Pancreas (tissue), 10 donors: Measurements from ENCODE around the gene ROBO1. TPM values are rescaled to one million over a fixed set of nuclear protein-coding genes. Genes with fewer than 3 reads are reported as not detected.

Source experiments
- ATAC-seq, 4 donors: fragments of 200-7000 bp; cut with Tn5 transposase; one replicate each; pipeline versions ENCODE4 v1.8.0 to v1.9.1; 2020; ENCODE audit warnings: mild to moderate bottlenecking in 4 of 4, moderate library complexity in 4 of 4
- DNase-seq, 6 donors: peaks; one replicate each; pipeline ENCODE4 v3.0.0-alpha.2; 2020
- FAIRE-seq: peaks from 2 replicates; lab custom pipeline; 2012; peaks lifted over from hg19 to GRCh38; lab: Jason Lieb, UNC
- H3K27ac ChIP-seq, 4 donors: fragments of 200-600 bp; sonication (generic); 1 replicate in 3 of 4; 2 replicates in 1 of 4; pipeline versions ENCODE4 v1.5.0 to v1.8.0; 2020
- H3K27me3 ChIP-seq, 4 donors: fragments of 200-600 bp; one replicate each; pipeline ENCODE4 v1.8.0; 2021
- H3K36me3 ChIP-seq, 3 donors: fragments of 200-600 bp; sonication (generic) in 1 of 3; one replicate each; pipeline versions ENCODE4 v1.5.0 to v1.8.0; 2020 to 2021
- H3K4me1 ChIP-seq, 3 donors: fragments of 200-600 bp; one replicate each; pipeline ENCODE4 v1.8.0; 2021
- H3K4me3 ChIP-seq, 4 donors: fragments of 200-600 bp; sonication (generic) in 2 of 4; one replicate each; pipeline versions ENCODE4 v1.5.0 to v1.8.0; 2020 to 2021
- H3K9me3 ChIP-seq, 4 donors: fragments of 200-600 bp; one replicate each; pipeline ENCODE4 v1.8.0; 2021
- CTCF ChIP-seq, 4 donors: fragments of 200-600 bp; sonication (generic) in 3 of 4; IDR thresholded peaks; one replicate each; pipeline versions ENCODE4 v1.5.0 to v1.8.0; 2021; ENCODE audit warnings: antibody characterized with exemption in 4 of 4
- WGBS, 2 donors: extraction: QIAGEN DNeasy Blood & Tissue Kit; methylation state at CpG; one replicate each; pipeline ENCODE4 v1.1.7; 2013; 5-methylcytosine and 5-hydroxymethylcytosine counted together
- intact Hi-C, 3 donors: fragments of 100-400 bp; cut with DNase I; formaldehyde crosslinking; loops; one replicate each; pipeline versions ENCODE4 v1.11.1 to v1.14.2; 2022
- polyA plus RNA-seq, 2 donors: library from polyadenylated mRNA; stranded (reverse); fragments of 200-250 nt; gene quantifications; one replicate each; pipeline ENCODE4 v1.2.3, GENCODE V29; 2013
- total RNA-seq, 6 donors: library from RNA; stranded (reverse); fragmentation: NEBNext Ultra II Directional in 4 of 6; extraction: Animal tissue kit (Norgen Biotek cat#: 25700) in 4 of 6; gene quantifications; one replicate each; pipeline versions ENCODE4 v1.2.1 to v1.2.4, GENCODE V29; 2021 to 2023
- donor health status: healthy with polysubstance abuse.
- donor health status: DM: no; HTN: no; CAD: no; lungs with moderate emphysema.
- donor health status: DM: no; HTN: no; CAD: no.
- donor health status: control.
- donor health status: control.
- donor health status: Bipolar disorder and iron deficiency.
- donor health status: DM: yes; HTN: yes; CAD: no.
- donor health status: DM: no; HTN: no; CAD: no.
- donor health status: DM: no; HTN: no; CAD: no.
- donor health status: DM: yes; HTN: yes; CAD: no.

Gene ROBO1
- total and polyA plus RNA-seq, 8 donors = 0.51 to 8.5 (median 2.8) TPM

- 43 to 61% methylated on average over 1 of the region's 1 CpG for WGBS, 2 donors
- intact Hi-C loops = no loop called here
- no peak overlapping the region for H3K27ac ChIP-seq
- no peaks in the 10 kb centered on the region for H3K9me3 ChIP-seq
- H3K36me3 ChIP-seq = no peaks in the 10 kb centered on the region
- FAIRE-seq = no peak
- no peaks in the 10 kb centered on the region for H3K4me1 ChIP-seq
- TF ChIP-seq CTCF (IDR thresholded peaks at IDR 0.05) = no peak
- DNase-seq = no peak
- no peak for ATAC-seq
- H3K4me3 ChIP-seq = no peak overlapping the region
- no peaks in the 10 kb centered on the region for H3K27me3 ChIP-seq
Measured at GRCh38 chr3:78721771-78722543, 1045.8 kb downstream of the ROBO1 start.

GRCh38 chr3:78718707-78719106 is 1049.1 kb downstream of the ROBO1 start:
- Histone ChIP-seq H3K9me3 (no peaks in the 10 kb centered on the region), H3K27ac (no peak overlapping the region), H3K27me3 (no peaks in the 10 kb centered on the region), H3K36me3 (no peaks in the 10 kb centered on the region), H3K4me3 (no peak overlapping the region), H3K4me1 (no peaks in the 10 kb centered on the region)
- FAIRE-seq = no peak
- no peak for TF ChIP-seq CTCF (IDR thresholded peaks at IDR 0.05)
- no peak for DNase-seq
- intact Hi-C loops = no loop called here
- ATAC-seq = no peak

- H3K4me3 ChIP-seq = no peak overlapping the region
- TF ChIP-seq CTCF (IDR thresholded peaks at IDR 0.05) = no peak
- no peak overlapping the region for H3K27ac ChIP-seq
- DNase-seq (no peak), FAIRE-seq (no peak), ATAC-seq (no peak)
- H3K27me3 ChIP-seq = no peaks in the 10 kb centered on the region
- no peaks in the 10 kb centered on the region for H3K9me3 ChIP-seq
- intact Hi-C loops = no loop called here
- H3K4me1 ChIP-seq = no peaks in the 10 kb centered on the region
- WGBS, 2 donors = 60 to 71% methylated on average over 5 of the region's 5 CpGs
- H3K36me3 ChIP-seq = no peaks in the 10 kb centered on the region
Measured at GRCh38 chr3:78717041-78717440, 1050.8 kb downstream of the ROBO1 start.

- Histone ChIP-seq H3K4me3 (no peak overlapping the region), H3K36me3 (no peaks in the 10 kb centered on the region), H3K27me3 (no peaks in the 10 kb centered on the region), H3K4me1 (no peaks in the 10 kb centered on the region), H3K9me3 (no peaks in the 10 kb centered on the region), H3K27ac (no peak overlapping the region)
- intact Hi-C loops = no loop called here
- no peak for ATAC-seq
- DNase-seq = no peak
- no peak for TF ChIP-seq CTCF (IDR thresholded peaks at IDR 0.05)
- no peak for FAIRE-seq
Measured at GRCh38 chr3:78712941-78713340, 1054.9 kb downstream of the ROBO1 start.

- FAIRE-seq (no peak), ATAC-seq (no peak), DNase-seq (no peak)
- no peaks in the 10 kb centered on the region for H3K27me3 ChIP-seq
- WGBS, 2 donors = 62 to 71% methylated on average over 4 of the region's 4 CpGs
- no peaks in the 10 kb centered on the region for H3K36me3 ChIP-seq
- H3K4me3 ChIP-seq = no peak overlapping the region
- no peak for TF ChIP-seq CTCF (IDR thresholded peaks at IDR 0.05)
- H3K9me3 ChIP-seq = no peaks in the 10 kb centered on the region
- H3K27ac ChIP-seq = no peak overlapping the region
- intact Hi-C loops = no loop called here
- H3K4me1 ChIP-seq = no peaks in the 10 kb centered on the region
Measured at GRCh38 chr3:78712270-78712669, 1055.5 kb downstream of the ROBO1 start.
